G401 (cell line): Measurements from ENCODE around the gene AP3S1. TPM values are rescaled to one million over a fixed set of nuclear protein-coding genes. Genes with fewer than 3 reads are reported as not detected.

ENCODE experiments used
- DNase-seq: peaks from one replicate; pipeline ENCODE4 v3.0.0-alpha.2; 2015; ENCODE audit warnings: low spot score
- in situ Hi-C: cut with HindIII; loops from 2 replicates; pipeline ENCODE4 v1.10.0; 2016; ENCODE audit warnings: low sequenced_read_pairs, mixed read lengths
- total RNA-seq: library from RNA; depleted of rRNA; stranded (reverse); fragments of >200 nt; shearing (Covaris generic); gene quantifications from 2 replicates; pipeline ENCODE4 v1.2.3, GENCODE V29; 2014; rRNA removed

The AP3S1 gene
- total RNA-seq, 1 experiment from 2014 or later: 39.2 TPM

DNA sequence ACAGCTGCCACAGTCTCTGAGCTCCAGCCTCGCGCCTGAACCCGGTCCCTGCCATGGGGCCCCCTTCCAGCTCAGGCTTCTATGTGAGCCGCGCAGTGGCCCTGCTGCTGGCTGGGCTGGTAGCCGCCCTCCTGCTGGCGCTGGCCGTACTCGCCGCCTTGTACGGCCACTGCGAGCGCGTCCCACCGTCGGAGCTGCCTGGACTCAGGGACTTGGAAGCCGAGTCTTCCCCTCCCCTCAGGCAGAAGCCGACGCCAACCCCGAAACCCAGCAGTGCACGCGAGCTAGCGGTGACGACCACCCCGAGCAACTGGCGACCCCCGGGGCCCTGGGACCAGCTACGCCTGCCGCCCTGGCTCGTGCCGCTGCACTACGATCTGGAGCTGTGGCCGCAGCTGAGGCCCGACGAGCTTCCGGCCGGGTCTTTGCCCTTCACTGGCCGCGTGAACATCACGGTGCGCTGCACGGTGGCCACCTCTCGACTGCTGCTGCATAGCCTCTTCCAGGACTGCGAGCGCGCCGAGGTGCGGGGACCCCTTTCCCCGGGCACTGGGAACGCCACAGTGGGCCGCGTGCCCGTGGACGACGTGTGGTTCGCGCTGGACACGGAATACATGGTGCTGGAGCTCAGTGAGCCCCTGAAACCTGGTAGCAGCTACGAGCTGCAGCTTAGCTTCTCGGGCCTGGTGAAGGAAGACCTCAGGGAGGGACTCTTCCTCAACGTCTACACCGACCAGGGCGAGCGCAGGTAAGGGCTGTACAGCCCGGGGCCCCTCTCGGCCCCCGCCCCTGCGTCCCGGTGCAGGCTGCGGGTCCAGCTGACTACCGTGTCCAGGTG lies 121.0 kb downstream of the AP3S1 start:
- DNase-seq: no peak
- in situ Hi-C loops: no loop called here

DNA sequence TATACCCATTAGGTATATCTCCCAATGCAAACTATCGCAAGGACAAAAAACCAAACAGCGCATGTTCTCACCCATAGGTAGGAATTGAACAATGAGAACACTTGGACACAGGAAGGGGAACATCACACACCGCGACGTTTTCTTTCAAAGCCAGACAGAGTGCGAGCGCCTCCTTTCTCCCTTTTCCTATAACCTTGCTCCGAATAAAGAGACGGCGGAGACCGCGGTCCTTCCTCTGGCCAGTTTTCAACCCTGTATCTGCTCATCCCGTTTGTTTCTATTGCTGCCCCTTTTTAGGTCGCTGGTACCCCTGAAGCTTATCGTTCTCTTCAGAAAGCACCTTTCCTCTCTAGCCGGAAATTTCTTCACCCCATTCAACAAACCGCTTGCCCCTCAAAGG lies 121.8 kb downstream of the AP3S1 start:
- in situ Hi-C loops: no loop called here
- DNase-seq: no peak

Other genes starting within 250 kb of the AP3S1 start
- not detected in 2 replicates for gene TICAM2, start 239.5 kb upstream of the AP3S1 start, total RNA-seq
- 31.1 and 52.2 TPM in 2 replicates for gene TMED7, start 215.9 kb upstream of the AP3S1 start, total RNA-seq
- gene CDO1, start 25.3 kb upstream of the AP3S1 start, total RNA-seq: not detected in 2 replicates
- gene ATG12, start 370 bp upstream of the AP3S1 start, total RNA-seq: 48.1 and 67.1 TPM in 2 replicates
- not detected in 2 replicates for gene LVRN, start 120.5 kb downstream of the AP3S1 start, total RNA-seq
- not detected in 2 replicates for gene ARL14EPL, start 190.5 kb downstream of the AP3S1 start, total RNA-seq
- gene COMMD10, start 243.1 kb downstream of the AP3S1 start, total RNA-seq: 30.6 and 41.2 TPM in 2 replicates